Gastroesophageal sphincter (tissue), 3 donors: Measurements from ENCODE around the gene PXN.

ENCODE experiments used
- CTCF ChIP-seq, 4 experiments: fragments of 200-600 bp in 2 of 4; fragments of 450-650 bp in 2 of 4; sonication (generic) in 1 of 4; IDR thresholded peaks; one replicate each; pipeline ENCODE4 v1.5.1; 2017 to 2019; ENCODE audit warnings: antibody characterized with exemption in 4 of 4, mild to moderate bottlenecking in 2 of 4, moderate library complexity in 2 of 4
- EP300 ChIP-seq: sonication (generic); formaldehyde crosslinking; IDR thresholded peaks from one replicate; pipeline ENCODE4 v1.6.1; 2017; ENCODE audit warnings: antibody characterized with exemption, mild to moderate bottlenecking
- POLR2A ChIP-seq, 2 donors: fragments of 450-650 bp; IDR thresholded peaks; one replicate each; pipeline ENCODE4 v1.6.1; 2017; ENCODE audit warnings: antibody characterized with exemption in 2 of 2, mild to moderate bottlenecking in 2 of 2, moderate library complexity in 1 of 2
- POLR2AphosphoS5 ChIP-seq: sonication (generic); formaldehyde crosslinking; IDR thresholded peaks from one replicate; pipeline ENCODE4 v1.6.1; 2017; ENCODE audit warnings: antibody characterized with exemption

GRCh38 chr12:120222288-120222832, 43.2 kb downstream of the PXN start:
- TF ChIP-seq CTCF (IDR thresholded peaks at IDR 0.05) (no peak), EP300 (no peak), POLR2A (IDR thresholded peaks at IDR 0.05) (no peak), POLR2AphosphoS5 (no peak)
